GM12892 (cell line): ENCODE data around the gene MATN3.

Experiments
- POLR2A ChIP-seq: IDR thresholded peaks from 2 replicates; pipeline ENCODE4 v1.6.1; 2011; ENCODE audit warnings: low read depth, low read length, control low read depth
- POLR2AphosphoS5 ChIP-seq: IDR thresholded peaks from 2 replicates; pipeline ENCODE4 v1.6.1; 2011; ENCODE audit warnings: low read depth, low read length, control low read depth
- TAF1 ChIP-seq: IDR thresholded peaks from 2 replicates; pipeline ENCODE4 v1.6.1; 2011; ENCODE audit warnings: low read depth, mild to moderate bottlenecking, control low read depth, low read length, borderline replicate concordance

- no peak for TF ChIP-seq POLR2AphosphoS5
- TF ChIP-seq TAF1 = no peak
- TF ChIP-seq POLR2A = no peak
These were observed 3.1 kb upstream of the MATN3 start for GRCh38 chr2:20015482-20016083.
